ENCODE data around the gene NSMCE1.
"Not testable (repeated sequence)": the region's sequence is repeated elsewhere in the genome, so short reads cannot be mapped to it uniquely, and the experiment has no call there.

The NSMCE1 gene

GRCh38 chr16:27302126-27302525 is 33.6 kb upstream of the NSMCE1 start:
- no peak for DNase-seq

GRCh38 chr16:27301236-27301861 is 32.8 kb upstream of the NSMCE1 start:
- DNase-seq = no peak

GRCh38 chr16:27298132-27298531 is 29.6 kb upstream of the NSMCE1 start:
- no peak for DNase-seq

- DNase-seq = no peak
These were observed 24.8 kb upstream of the NSMCE1 start for GRCh38 chr16:27293343-27293742.

- no peak for DNase-seq
These were observed 23.2 kb upstream of the NSMCE1 start for GRCh38 chr16:27291722-27292240.

- DNase-seq = no peak
These were observed 22.5 kb upstream of the NSMCE1 start for GRCh38 chr16:27291106-27291505.

- DNase-seq = no peak
These were observed 22.0 kb upstream of the NSMCE1 start for GRCh38 chr16:27290562-27290961.

GRCh38 chr16:27289669-27290068 is 21.1 kb upstream of the NSMCE1 start:
- no peak for DNase-seq

GRCh38 chr16:27288313-27288712 is 19.7 kb upstream of the NSMCE1 start:
- not testable (repeated sequence) for DNase-seq

- no peak for DNase-seq
These were observed 19.3 kb upstream of the NSMCE1 start for GRCh38 chr16:27287887-27288286.

GRCh38 chr16:27287051-27287811 is 18.7 kb upstream of the NSMCE1 start:
- DNase-seq = no peak

GRCh38 chr16:27286451-27286850 is 17.9 kb upstream of the NSMCE1 start:
- DNase-seq = no peak

- DNase-seq = no peak
These were observed 17.2 kb upstream of the NSMCE1 start for GRCh38 chr16:27285676-27286196.

- no peak for DNase-seq
These were observed 16.5 kb upstream of the NSMCE1 start for GRCh38 chr16:27284865-27285675.

GRCh38 chr16:27281243-27281642 is 12.7 kb upstream of the NSMCE1 start:
- DNase-seq = no peak

- no peak for DNase-seq
These were observed 6.8 kb upstream of the NSMCE1 start for GRCh38 chr16:27275394-27275793.

GRCh38 chr16:27274424-27274874 is 5.9 kb upstream of the NSMCE1 start:
- DNase-seq = not testable (repeated sequence)

GRCh38 chr16:27273670-27274423 is 5.3 kb upstream of the NSMCE1 start:
- DNase-seq = peak; percentile 22

GRCh38 chr16:27273330-27273669 is 4.7 kb upstream of the NSMCE1 start:
- no peak for DNase-seq

- not testable (repeated sequence) for DNase-seq
These were observed 4.1 kb upstream of the NSMCE1 start for GRCh38 chr16:27272697-27273096.

- no peak for DNase-seq
These were observed 3.5 kb upstream of the NSMCE1 start for GRCh38 chr16:27272076-27272475.

GRCh38 chr16:27270349-27270748 is 1.8 kb upstream of the NSMCE1 start:
- DNase-seq = no peak
